GM23338 (cell line): Measurements from ENCODE around the gene PAX4. TPM values are rescaled to one million over a fixed set of nuclear protein-coding genes. Genes with fewer than 3 reads are reported as not detected.

Experiments
- ATAC-seq: fragments of 200-7000 bp; cut with Tn5 transposase; 3 replicates; pipeline ENCODE4 v1.9.1; 2020
- DNase-seq: peaks from one replicate; pipeline ENCODE4 v3.0.0-alpha.2; 2015; ENCODE audit warnings: low spot score
- H2AFZ ChIP-seq: fragments of 200-600 bp; sonication (generic); 2 replicates; pipeline ENCODE4 v1.8.0; 2016; ENCODE audit warnings: antibody characterized with exemption, mild to moderate bottlenecking, moderate library complexity
- H3F3A ChIP-seq: fragments of 200-600 bp; sonication (generic); replicated peaks from 2 replicates; pipeline ENCODE4 v1.8.0; 2017; ENCODE audit warnings: antibody characterized with exemption, mixed run types, low read depth
- H3K27ac ChIP-seq: fragments of 200-600 bp; sonication (generic); 2 replicates; pipeline ENCODE4 v1.6.1; 2016; ENCODE audit warnings: low read depth
- H3K27me3 ChIP-seq: fragments of 200-600 bp; sonication (generic); 2 replicates; pipeline ENCODE4 v1.8.0; 2016; ENCODE audit warnings: mild to moderate bottlenecking, mixed run types, moderate library complexity; ENCODE audit not compliant: insufficient read depth
- H3K36me3 ChIP-seq: fragments of 200-600 bp; sonication (generic); 2 replicates; pipeline ENCODE4 v1.8.0; 2016; ENCODE audit warnings: mild to moderate bottlenecking; ENCODE audit not compliant: insufficient read depth
- H3K4me1 ChIP-seq: fragments of 200-600 bp; sonication (generic); 2 replicates; pipeline ENCODE4 v1.8.0; 2016; ENCODE audit warnings: mild to moderate bottlenecking, moderate library complexity; ENCODE audit not compliant: insufficient read depth
- H3K4me2 ChIP-seq: fragments of 200-600 bp; sonication (generic); 2 replicates; pipeline ENCODE4 v1.7.1; 2017; ENCODE audit warnings: mixed run types
- H3K4me3 ChIP-seq: fragments of 200-600 bp; sonication (generic); 2 replicates; pipeline ENCODE4 v1.6.1; 2016; ENCODE audit warnings: mixed run types
- H3K79me2 ChIP-seq: fragments of 200-600 bp; sonication (generic); replicated peaks from 2 replicates; pipeline ENCODE4 v1.8.0; 2017; ENCODE audit warnings: mild to moderate bottlenecking; ENCODE audit not compliant: insufficient read depth
- H3K9me2 ChIP-seq: fragments of 200-600 bp; sonication (generic); 2 replicates; pipeline ENCODE4 v1.8.0; 2017; ENCODE audit not compliant: insufficient read depth
- H4K20me1 ChIP-seq: fragments of 200-600 bp; sonication (generic); replicated peaks from 2 replicates; pipeline ENCODE4 v1.8.0; 2017; ENCODE audit warnings: mild to moderate bottlenecking; ENCODE audit not compliant: insufficient read depth
- H3K27ac Mint-ChIP-seq: 2 replicates; pipeline ENCODE4 v1.8.0; 2020; ENCODE audit warnings: inconsistent platforms, mild to moderate bottlenecking, moderate library complexity, mixed read lengths
- H3K27me3 Mint-ChIP-seq: 3 replicates; pipeline ENCODE4 v1.8.0; 2022; ENCODE audit warnings: low read depth, mild to moderate bottlenecking, moderate library complexity, mixed read lengths, inconsistent platforms; ENCODE audit not compliant: insufficient read depth, poor library complexity
- H3K36me3 Mint-ChIP-seq: 3 replicates; pipeline ENCODE4 v1.8.0; 2021; ENCODE audit warnings: low read depth, mild to moderate bottlenecking, inconsistent platforms, moderate library complexity, mixed read lengths
- H3K4me1 Mint-ChIP-seq: 3 replicates; pipeline ENCODE4 v1.8.0; 2020; ENCODE audit warnings: mild to moderate bottlenecking, inconsistent platforms, mixed read lengths
- H3K4me3 Mint-ChIP-seq: 3 replicates; pipeline ENCODE4 v1.8.0; 2021; ENCODE audit warnings: moderate library complexity, mild to moderate bottlenecking, inconsistent platforms, mixed read lengths
- H3K9me3 Mint-ChIP-seq: 3 replicates; pipeline ENCODE4 v1.8.0; 2020; ENCODE audit warnings: moderate library complexity, mild to moderate bottlenecking, inconsistent platforms, mixed read lengths
- CREB1 ChIP-seq: fragments of 250-450 bp; sonication (Bioruptor Pico); IDR thresholded peaks from 2 replicates; pipeline ENCODE4 v1.5.0; 2020; ENCODE audit warnings: low read depth, mild to moderate bottlenecking, moderate library complexity
- CTCF ChIP-seq, 2 experiments: fragments of 200-600 bp in 1 of 2; sonication (generic) in 1 of 2; conservative IDR thresholded peaks; 2 replicates each; pipeline versions ENCODE4 v1.5.1 to v1.6.1; 2016 to 2017; ENCODE audit warnings: antibody characterized with exemption in 2 of 2, low read depth in 2 of 2, mild to moderate bottlenecking in 2 of 2, moderate library complexity in 1 of 2
- ETS1 ChIP-seq: IDR thresholded peaks from 2 replicates; pipeline ENCODE4 v1.6.1; 2016; ENCODE audit warnings: antibody characterized with exemption
- EZH2 ChIP-seq: fragments of 200-600 bp; sonication (generic); IDR thresholded peaks from one replicate; pipeline ENCODE4 v1.8.0; 2017; ENCODE audit warnings: antibody characterized with exemption, mild to moderate bottlenecking, low read depth; ENCODE audit not compliant: unreplicated experiment
- EZH2phosphoT487 ChIP-seq: fragments of 200-600 bp; sonication (generic); IDR thresholded peaks from one replicate; pipeline ENCODE4 v1.8.1; 2018; ENCODE audit warnings: antibody characterized with exemption; ENCODE audit not compliant: unreplicated experiment
- JUNB ChIP-seq: IDR thresholded peaks from one replicate; pipeline ENCODE4 v1.6.1; 2016; ENCODE audit warnings: antibody characterized with exemption; ENCODE audit not compliant: unreplicated experiment
- NANOG ChIP-seq: IDR thresholded peaks from 2 replicates; pipeline ENCODE4 v1.6.1; 2016; ENCODE audit warnings: antibody characterized with exemption, borderline replicate concordance
- POLR2AphosphoS5 ChIP-seq: IDR thresholded peaks from 2 replicates; pipeline ENCODE4 v1.6.1; 2016; ENCODE audit warnings: antibody characterized with exemption, low read depth
- REST ChIP-seq: IDR thresholded peaks from one replicate; pipeline ENCODE4 v1.6.1; 2018; ENCODE audit warnings: antibody characterized with exemption; ENCODE audit not compliant: unreplicated experiment
- STAT1 ChIP-seq: IDR thresholded peaks from one replicate; pipeline ENCODE4 v1.6.1; 2016; ENCODE audit warnings: antibody characterized with exemption; ENCODE audit not compliant: unreplicated experiment
- ZNF114 ChIP-seq: fragments of 250-450 bp; sonication (Bioruptor Pico); IDR thresholded peaks from 2 replicates; pipeline ENCODE4 v1.5.0; 2020; ENCODE audit warnings: mild to moderate bottlenecking, moderate library complexity
- ZNF331 ChIP-seq: fragments of 250-450 bp; sonication (Bioruptor Pico); IDR thresholded peaks from 2 replicates; pipeline ENCODE4 v1.5.0; 2020; ENCODE audit warnings: low read depth, mild to moderate bottlenecking, moderate library complexity
- ZNF462 ChIP-seq: fragments of 250-450 bp; sonication (Bioruptor Pico); IDR thresholded peaks from 2 replicates; pipeline ENCODE4 v1.5.0; 2020; ENCODE audit warnings: mild to moderate bottlenecking, moderate library complexity
- polyA plus RNA-seq: library from polyadenylated mRNA; unstranded; fragments of >200 nt; fragmentation: Nextera tagmentation; extraction: Ambion mirVana; gene quantifications from 2 replicates; pipeline ENCODE4 v1.2.1, GENCODE V29; 2016
- total RNA-seq: library from RNA; depleted of rRNA; stranded (reverse); fragments of >200 nt; shearing (Covaris generic); gene quantifications from 2 replicates; pipeline ENCODE4 v1.2.3, GENCODE V29; 2014

PAX4 gene
- total and polyA plus RNA-seq, 2 experiments from 2014 or later = not detected

GRCh38 chr7:127609297-127609696 lies 8.6 kb downstream of the PAX4 start:
- H3K4me3 ChIP-seq = no peak overlapping the region
- no peaks in the 10 kb centered on the region for H3F3A ChIP-seq
- no peak overlapping the region for H3K4me2 ChIP-seq
- DNase-seq (no peak), ATAC-seq (no peak)
- H2AFZ ChIP-seq = no peak overlapping the region
- no peaks in the 10 kb centered on the region for H3K27me3 ChIP-seq
- H3K79me2 ChIP-seq = no peaks in the 10 kb centered on the region
- peaks cover 5% of the 10 kb centered on the region for H3K27me3 Mint-ChIP-seq
- H3K4me3 Mint-ChIP-seq = no peak overlapping the region
- H3K36me3 ChIP-seq = no peaks in the 10 kb centered on the region
- H3K27ac ChIP-seq = no peak overlapping the region
- peaks cover 6% of the 10 kb centered on the region for H3K36me3 Mint-ChIP-seq
- H4K20me1 ChIP-seq = no peaks in the 10 kb centered on the region
- no peaks in the 10 kb centered on the region; the same call in 2 of the 3 replicates for H3K4me1 Mint-ChIP-seq
- no peak overlapping the region for H3K27ac Mint-ChIP-seq
- peaks cover 8% of the 10 kb centered on the region; the same call in 1 of the 2 replicates for H3K9me2 ChIP-seq
- no peaks in the 10 kb centered on the region for H3K4me1 ChIP-seq
- no peak for TF ChIP-seq EZH2phosphoT487
- no peak for TF ChIP-seq CTCF (conservative IDR thresholded peaks at IDR 0.05; ENCODE audit: low read depth in 2 of 2)
- TF ChIP-seq ZNF462 (CRISPR knock-in tag) = no peak
- TF ChIP-seq POLR2AphosphoS5 = no peak
- no peak for TF ChIP-seq ZNF331 (CRISPR knock-in tag)
- no peak for TF ChIP-seq JUNB
- TF ChIP-seq REST = no peak
- no peak for TF ChIP-seq ZNF114
- no peak for TF ChIP-seq EZH2
- TF ChIP-seq NANOG = no peak
- TF ChIP-seq CREB1 = no peak
- no peak for TF ChIP-seq ETS1
- TF ChIP-seq STAT1 = no peak
- peaks cover 21% of the 10 kb centered on the region for H3K9me3 Mint-ChIP-seq
